WERI-Rb-1 (cell line): ENCODE measurements around the gene NTN4.
A peak's percentile ranks its signal among the peaks of the same experiment; 100 is the strongest.
"Not testable (repeated sequence)": the region's sequence is repeated elsewhere in the genome, so short reads cannot be mapped to it uniquely, and the experiment has no call there.

Experiments used
- DNase-seq: peaks from one replicate; pipeline ENCODE4 v3.0.0-alpha.2; 2020
- H3K27ac ChIP-seq: fragments of 250-450 bp; sonication (Bioruptor Pico); 2 replicates; pipeline ENCODE4 v1.5.1; 2020; ENCODE audit warnings: mild to moderate bottlenecking, moderate library complexity
- H3K27me3 ChIP-seq: fragments of 250-450 bp; sonication (Bioruptor Pico); 2 replicates; pipeline ENCODE4 v1.5.1; 2021; ENCODE audit warnings: mild to moderate bottlenecking, low read depth, moderate library complexity; ENCODE audit not compliant: insufficient read depth, severe bottlenecking
- H3K36me3 ChIP-seq: fragments of 250-450 bp; sonication (Bioruptor Pico); 2 replicates; pipeline ENCODE4 v1.5.1; 2020; ENCODE audit warnings: mild to moderate bottlenecking, moderate library complexity
- H3K4me3 ChIP-seq: 2 replicates; pipeline ENCODE4 v1.5.1; 2011; ENCODE audit warnings: low read depth, mild to moderate bottlenecking, control low read depth, low read length
- H3K9me3 ChIP-seq: fragments of 250-450 bp; sonication (Bioruptor Pico); 2 replicates; pipeline ENCODE4 v1.5.1; 2021; ENCODE audit warnings: mild to moderate bottlenecking, moderate library complexity; ENCODE audit not compliant: severe bottlenecking
- CTCF ChIP-seq: IDR thresholded peaks from 2 replicates; pipeline ENCODE4 v1.5.1; 2011; ENCODE audit warnings: low read depth, mild to moderate bottlenecking, control low read depth, inconsistent platforms, low read length

The NTN4 gene

GRCh38 chr12:95789126-95790032, 1.2 kb downstream of the NTN4 start:
- Histone ChIP-seq H3K9me3 (no peaks in the 10 kb centered on the region), H3K4me3 (peak overlapping the region; percentile 48), H3K27me3 (no peaks in the 10 kb centered on the region), H3K27ac (no peak overlapping the region), H3K36me3 (no peaks in the 10 kb centered on the region)
- no peak for TF ChIP-seq CTCF
- no peak for DNase-seq

GRCh38 chr12:95788637-95789036, 1.9 kb downstream of the NTN4 start:
- H3K27me3 ChIP-seq, result no peaks in the 10 kb centered on the region
- H3K36me3 ChIP-seq, result no peaks in the 10 kb centered on the region
- no peaks in the 10 kb centered on the region for H3K9me3 ChIP-seq
- no peak for DNase-seq
- TF ChIP-seq CTCF, result no peak
- H3K4me3 ChIP-seq, result no peak overlapping the region
- no peak overlapping the region for H3K27ac ChIP-seq

- Histone ChIP-seq H3K27me3 (no peaks in the 10 kb centered on the region), H3K36me3 (no peaks in the 10 kb centered on the region), H3K4me3 (no peak overlapping the region), H3K9me3 (no peaks in the 10 kb centered on the region), H3K27ac (no peak overlapping the region)
- DNase-seq, result no peak
- TF ChIP-seq CTCF, result no peak
Observed at GRCh38 chr12:95787274-95787818, 3.2 kb downstream of the NTN4 start.

GRCh38 chr12:95784915-95785314, 5.6 kb downstream of the NTN4 start:
- no peaks in the 10 kb centered on the region for H3K27me3 ChIP-seq
- no peak for TF ChIP-seq CTCF
- no peak overlapping the region for H3K4me3 ChIP-seq
- H3K36me3 ChIP-seq, result no peaks in the 10 kb centered on the region
- no peaks in the 10 kb centered on the region for H3K9me3 ChIP-seq
- no peak overlapping the region for H3K27ac ChIP-seq
- no peak for DNase-seq

- no peaks in the 10 kb centered on the region for H3K36me3 ChIP-seq
- no peak overlapping the region for H3K4me3 ChIP-seq
- H3K27ac ChIP-seq, result no peak overlapping the region
- DNase-seq, result no peak
- no peak for TF ChIP-seq CTCF
- H3K9me3 ChIP-seq, result no peaks in the 10 kb centered on the region
- H3K27me3 ChIP-seq, result no peaks in the 10 kb centered on the region
Observed at GRCh38 chr12:95784286-95784685, 6.3 kb downstream of the NTN4 start.

DNA sequence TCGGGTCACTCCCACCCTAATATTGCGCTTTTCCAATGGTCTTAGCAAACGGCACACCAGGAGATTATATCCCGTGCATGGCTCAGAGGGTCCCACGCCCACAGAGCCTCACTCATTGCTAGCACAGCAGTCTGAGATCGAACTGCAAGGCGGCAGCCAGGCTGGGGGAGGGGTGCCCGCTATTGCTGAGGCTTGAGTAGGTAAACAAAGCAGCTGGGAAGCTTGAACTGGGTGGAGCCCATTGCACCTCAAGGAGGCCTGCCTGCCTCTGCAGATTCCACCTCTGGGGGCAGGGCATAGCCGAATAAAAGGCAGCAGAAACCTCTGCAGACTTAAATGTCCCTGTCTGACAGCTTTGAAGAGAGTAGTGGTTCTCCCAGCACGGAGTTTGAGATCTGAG, 15.1 kb downstream of the NTN4 start:
- not testable (repeated sequence) for H3K27ac ChIP-seq, H3K4me3 ChIP-seq, H3K9me3 ChIP-seq, H3K36me3 ChIP-seq, DNase-seq, H3K27me3 ChIP-seq
